Mesendoderm (in vitro differentiated cells): ENCODE measurements around the gene PRKCB. TPM values are rescaled to one million over a fixed set of nuclear protein-coding genes. Genes with fewer than 3 reads are reported as not detected.

Experiments used
- DNase-seq: peaks from one replicate; pipeline ENCODE4 v3.0.0; 2013
- H2AK5ac ChIP-seq: 2 replicates; pipeline ENCODE4 v1.6.1; 2013; ENCODE audit warnings: low read length, inconsistent platforms
- H2BK120ac ChIP-seq: 2 replicates; pipeline ENCODE4 v1.6.1; 2013; ENCODE audit warnings: low read depth, mild to moderate bottlenecking, low read length, moderate library complexity, mixed read lengths
- H2BK15ac ChIP-seq: replicated peaks from 2 replicates; pipeline ENCODE4 v1.6.1; 2013; ENCODE audit warnings: low read depth, mild to moderate bottlenecking, moderate library complexity
- H2BK5ac ChIP-seq: 2 replicates; pipeline ENCODE4 v1.6.1; 2013; ENCODE audit warnings: low read length, inconsistent platforms
- H3K18ac ChIP-seq: 2 replicates; pipeline ENCODE4 v1.6.1; 2013; ENCODE audit warnings: mild to moderate bottlenecking, low read length, mixed read lengths
- H3K23ac ChIP-seq: one replicate; pipeline ENCODE4 v1.6.1; 2013; ENCODE audit warnings: low read length
- H3K27ac ChIP-seq: 2 replicates; pipeline ENCODE4 v1.5.1; 2013; ENCODE audit warnings: low read depth, mild to moderate bottlenecking, inconsistent platforms, low read length, moderate library complexity
- H3K27me3 ChIP-seq: 2 replicates; pipeline ENCODE4 v1.6.1; 2013; ENCODE audit warnings: low read length, control low read depth, mild to moderate bottlenecking, inconsistent platforms; ENCODE audit not compliant: insufficient read depth, poor library complexity
- H3K36me3 ChIP-seq: 2 replicates; pipeline ENCODE4 v1.6.1; 2013; ENCODE audit warnings: low read length, inconsistent platforms; ENCODE audit not compliant: control insufficient read depth, insufficient read depth
- H3K4ac ChIP-seq: one replicate; pipeline ENCODE4 v1.6.1; 2013; ENCODE audit warnings: low read depth, mild to moderate bottlenecking, low read length, moderate library complexity
- H3K4me1 ChIP-seq: 2 replicates; pipeline ENCODE4 v1.6.1; 2013; ENCODE audit warnings: low read depth, low read length, inconsistent platforms; ENCODE audit not compliant: control insufficient read depth
- H3K4me2 ChIP-seq: 2 replicates; pipeline ENCODE4 v1.6.1; 2013; ENCODE audit warnings: low read length
- H3K4me3 ChIP-seq: 2 replicates; pipeline ENCODE4 v1.5.1; 2013; ENCODE audit warnings: mild to moderate bottlenecking, low read length
- H3K56ac ChIP-seq: one replicate; pipeline ENCODE4 v1.6.1; 2013; ENCODE audit warnings: low read length
- H3K79me1 ChIP-seq: 2 replicates; pipeline ENCODE4 v1.6.1; 2013; ENCODE audit warnings: low read length, inconsistent platforms
- H3K79me2 ChIP-seq: 2 replicates; pipeline ENCODE4 v1.6.1; 2013; ENCODE audit warnings: mild to moderate bottlenecking, low read length; ENCODE audit not compliant: control insufficient read depth, insufficient read depth
- H3K9ac ChIP-seq: 2 replicates; pipeline ENCODE4 v1.6.1; 2013; ENCODE audit warnings: low read length, inconsistent platforms
- H4K5ac ChIP-seq: one replicate; pipeline ENCODE4 v1.6.1; 2013; ENCODE audit warnings: low read length
- H4K8ac ChIP-seq: one replicate; pipeline ENCODE4 v1.6.1; 2013; ENCODE audit warnings: low read depth, mild to moderate bottlenecking, control low read depth, low read length, moderate library complexity
- WGBS: extraction: QIAGEN DNeasy Blood & Tissue Kit; methylation state at CpG from one replicate; pipeline ENCODE4 v1.1.7; 2013; ENCODE audit warnings: low lambda C conversion rate, missing lambda C conversion rate; ENCODE audit not compliant: insufficient coverage; ENCODE audit errors: extremely low coverage; 5-methylcytosine and 5-hydroxymethylcytosine counted together
- polyA plus RNA-seq, 2 experiments: library from polyadenylated mRNA; stranded (reverse); fragments of 200-250 nt; gene quantifications; one replicate each; pipeline ENCODE4 v1.2.3, GENCODE V29; 2013

Gene PRKCB
- 0.79 TPM for polyA plus RNA-seq (2013, experiment 1 of 2)
- 0.69 TPM for polyA plus RNA-seq (2013, experiment 2 of 2)

GRCh38 chr16:23835390-23836077 lies at the start of gene PRKCB:
Gene PRKCB (plus strand): TSS chr16:23835983.
- H3K27ac ChIP-seq: no peak within 1 kb of the TSS
- WGBS: no CpG with 5 or more reads among the region's 63 CpGs
- peaks cover 33% of the 10 kb centered on the region for H3K27me3 ChIP-seq

GRCh38 chr16:23786964-23787561 lies 48.7 kb upstream of the PRKCB start:
- Histone ChIP-seq H3K4ac (no peak overlapping the region), H3K23ac (no peak overlapping the region), H4K8ac (no peak overlapping the region), H3K9ac (no peak overlapping the region), H3K27me3 (peaks cover 2% of the 10 kb centered on the region), H2BK120ac (no peak overlapping the region), H3K18ac (no peak overlapping the region), H3K4me3 (no peak overlapping the region), H3K79me1 (no peaks in the 10 kb centered on the region), H3K36me3 (no peaks in the 10 kb centered on the region), H2BK5ac (no peak overlapping the region), H3K4me1 (no peaks in the 10 kb centered on the region), H3K79me2 (no peaks in the 10 kb centered on the region), H3K56ac (no peak overlapping the region), H4K5ac (no peak overlapping the region), H2AK5ac (no peak overlapping the region), H2BK15ac (no peak overlapping the region), H3K4me2 (no peak overlapping the region), H3K27ac (no peak overlapping the region)
- DNase-seq: no peak
- WGBS: no CpG with 5 or more reads among the region's 6 CpGs

More at GRCh38 chr16:23835390-23836077, at the start of gene PRKCB:
- H2BK120ac ChIP-seq: no peak within 1 kb of the TSS
- no peak within 1 kb of the TSS for H3K4ac ChIP-seq
- no peaks in the 10 kb centered on the region for H3K79me2 ChIP-seq
- no peak within 1 kb of the TSS for H2BK15ac ChIP-seq
- H3K23ac ChIP-seq: no peak within 1 kb of the TSS
- no peaks in the 10 kb centered on the region for H3K4me1 ChIP-seq
- no peak within 1 kb of the TSS for H3K18ac ChIP-seq
- no peak within 1 kb of the TSS for H4K8ac ChIP-seq
- H3K4me3 ChIP-seq: no peak within 1 kb of the TSS
- peak; percentile 86 for DNase-seq
- H2AK5ac ChIP-seq: no peak within 1 kb of the TSS
- no peak within 1 kb of the TSS for H3K9ac ChIP-seq
- H3K79me1 ChIP-seq: no peaks in the 10 kb centered on the region
- H3K56ac ChIP-seq: no peak within 1 kb of the TSS
- no peak within 1 kb of the TSS for H4K5ac ChIP-seq
- H3K4me2 ChIP-seq: peak within 1 kb of the TSS; percentile 25
- no peaks in the 10 kb centered on the region for H3K36me3 ChIP-seq
- no peak within 1 kb of the TSS for H2BK5ac ChIP-seq

DNA sequence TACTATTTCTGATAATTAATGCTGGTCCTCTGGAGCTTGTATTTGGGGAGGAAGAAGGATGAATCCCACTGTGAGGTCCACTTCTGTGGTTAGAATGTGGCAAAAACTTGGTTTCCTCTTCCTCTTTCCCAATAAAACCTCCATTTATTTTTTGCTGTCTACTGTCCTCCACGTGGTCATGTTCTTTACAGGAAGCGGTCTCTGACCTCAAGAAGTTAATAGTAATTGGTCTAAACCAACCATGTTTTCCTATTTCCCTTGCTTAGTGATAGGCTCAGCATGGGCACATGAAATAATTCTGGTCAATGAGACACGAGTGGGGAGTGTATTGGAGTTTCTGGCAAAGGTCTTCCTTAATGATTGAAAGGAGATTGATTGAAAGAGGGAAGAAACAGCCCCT lies 47.1 kb upstream of the PRKCB start:
- WGBS: no CpG with 5 or more reads among the region's 3 CpGs
- no peaks in the 10 kb centered on the region for H3K79me1 ChIP-seq
- no peak overlapping the region for H3K9ac ChIP-seq

DNA sequence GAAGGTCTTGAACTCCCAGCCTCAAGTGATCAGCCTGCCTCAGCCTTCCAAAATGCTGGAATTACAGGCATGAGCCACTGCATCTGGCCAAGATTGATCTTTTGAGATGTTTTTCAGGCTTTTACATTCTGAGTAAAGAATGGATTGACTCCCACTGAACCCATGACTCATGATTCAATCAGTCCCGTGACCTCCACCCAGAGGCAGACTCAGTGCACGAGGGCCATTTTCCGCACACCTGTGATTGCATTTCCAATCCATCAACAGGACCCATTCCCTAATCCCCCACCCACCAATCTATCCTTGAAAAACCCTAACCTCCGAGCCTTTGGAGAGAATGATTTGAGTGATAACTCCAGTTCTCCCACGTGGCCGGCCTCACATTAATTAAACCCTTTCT lies 40.4 kb upstream of the PRKCB start:
- H2BK15ac ChIP-seq: no peak overlapping the region
- H3K4ac ChIP-seq: no peak overlapping the region
- H3K27ac ChIP-seq: no peak overlapping the region
- no peak overlapping the region for H2BK120ac ChIP-seq
- no peak overlapping the region for H4K5ac ChIP-seq
- no peak overlapping the region for H3K4me2 ChIP-seq
- H3K4me3 ChIP-seq: no peak overlapping the region
- no CpG with 5 or more reads among the region's 6 CpGs for WGBS
- H3K4me1 ChIP-seq: no peaks in the 10 kb centered on the region
- no peak overlapping the region for H2AK5ac ChIP-seq
- H4K8ac ChIP-seq: no peak overlapping the region
- no peak overlapping the region for H2BK5ac ChIP-seq
- no peaks in the 10 kb centered on the region for H3K36me3 ChIP-seq
- H3K18ac ChIP-seq: no peak overlapping the region
- no peak overlapping the region for H3K56ac ChIP-seq
- H3K27me3 ChIP-seq: no peaks in the 10 kb centered on the region
- H3K9ac ChIP-seq: no peak overlapping the region
- H3K23ac ChIP-seq: no peak overlapping the region
- no peaks in the 10 kb centered on the region for H3K79me1 ChIP-seq
- DNase-seq: no peak
- H3K79me2 ChIP-seq: no peaks in the 10 kb centered on the region

More for the DNA sequence above, 47.1 kb upstream of the PRKCB start:
- H3K79me2 ChIP-seq: no peaks in the 10 kb centered on the region
- H3K23ac ChIP-seq: no peak overlapping the region
- no peak overlapping the region for H4K8ac ChIP-seq
- H3K27ac ChIP-seq: no peak overlapping the region
- no peaks in the 10 kb centered on the region for H3K36me3 ChIP-seq
- H3K56ac ChIP-seq: no peak overlapping the region
- H2BK15ac ChIP-seq: no peak overlapping the region
- no peak overlapping the region for H2AK5ac ChIP-seq
- no peak overlapping the region for H2BK5ac ChIP-seq
- no peak overlapping the region for H2BK120ac ChIP-seq
- H3K18ac ChIP-seq: no peak overlapping the region
- no peaks in the 10 kb centered on the region for H3K4me1 ChIP-seq
- H4K5ac ChIP-seq: no peak overlapping the region
- peaks cover 2% of the 10 kb centered on the region for H3K27me3 ChIP-seq
- H3K4me3 ChIP-seq: no peak overlapping the region
- DNase-seq: no peak
- no peak overlapping the region for H3K4ac ChIP-seq
- no peak overlapping the region for H3K4me2 ChIP-seq

DNA sequence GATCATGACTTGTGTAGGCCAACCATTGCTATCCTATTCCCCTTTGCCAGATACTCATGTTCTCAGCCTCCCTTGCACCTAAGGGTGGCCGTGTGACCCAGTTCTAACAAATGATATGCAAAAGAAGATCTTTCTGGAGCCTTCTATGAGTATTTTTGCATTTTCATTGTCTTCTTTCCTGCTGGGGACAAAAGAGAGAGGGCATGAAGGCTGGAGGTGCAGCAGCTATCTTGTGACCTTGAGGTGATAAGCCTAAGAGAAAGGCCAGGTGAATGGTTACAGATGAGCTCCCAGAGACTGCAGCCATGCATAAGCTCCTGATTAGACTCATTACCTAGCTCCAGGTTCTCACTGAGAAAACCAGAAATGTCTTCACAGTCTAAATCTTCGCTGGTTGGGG lies 38.8 kb upstream of the PRKCB start:
- no peak overlapping the region for H2BK15ac ChIP-seq
- no peak overlapping the region for H3K23ac ChIP-seq
- H3K4ac ChIP-seq: no peak overlapping the region
- H3K56ac ChIP-seq: no peak overlapping the region
- H3K36me3 ChIP-seq: no peaks in the 10 kb centered on the region
- no peak overlapping the region for H3K18ac ChIP-seq
- H3K4me2 ChIP-seq: no peak overlapping the region
- H2BK120ac ChIP-seq: no peak overlapping the region
- no peaks in the 10 kb centered on the region for H3K4me1 ChIP-seq
- no peak overlapping the region for H3K27ac ChIP-seq
- no peak overlapping the region for H4K5ac ChIP-seq
- H3K79me1 ChIP-seq: no peaks in the 10 kb centered on the region
- no peak overlapping the region for H3K4me3 ChIP-seq
- no CpG with 5 or more reads among the region's 2 CpGs for WGBS
- no peak overlapping the region for H2AK5ac ChIP-seq
- H3K27me3 ChIP-seq: no peaks in the 10 kb centered on the region
- no peak overlapping the region for H3K9ac ChIP-seq
- DNase-seq: no peak
- H3K79me2 ChIP-seq: no peaks in the 10 kb centered on the region
- no peak overlapping the region for H4K8ac ChIP-seq
- H2BK5ac ChIP-seq: no peak overlapping the region
